ENCODE measurements around the gene LRRC49.

DNA sequence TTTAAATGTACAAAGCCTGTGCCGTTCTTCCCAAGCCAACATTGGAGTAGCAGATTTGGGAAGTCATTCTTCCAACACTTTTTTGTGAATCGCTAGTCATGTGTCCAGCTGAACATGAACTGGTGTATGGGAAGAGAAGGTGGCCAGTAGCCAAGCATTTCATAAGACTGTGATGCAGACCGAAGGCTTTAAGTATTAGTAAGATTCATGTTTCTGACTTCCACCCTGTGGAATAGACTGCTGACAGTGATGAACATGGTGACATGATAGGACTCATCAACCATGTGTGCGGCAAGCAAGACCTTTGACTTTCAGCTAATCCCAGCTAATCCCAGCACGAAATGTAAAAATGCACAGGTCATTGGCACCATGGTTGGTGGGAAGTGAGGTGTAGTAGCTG lies 174.4 kb downstream of the LRRC49 start:
- TF ChIP-seq, protein P1, sequence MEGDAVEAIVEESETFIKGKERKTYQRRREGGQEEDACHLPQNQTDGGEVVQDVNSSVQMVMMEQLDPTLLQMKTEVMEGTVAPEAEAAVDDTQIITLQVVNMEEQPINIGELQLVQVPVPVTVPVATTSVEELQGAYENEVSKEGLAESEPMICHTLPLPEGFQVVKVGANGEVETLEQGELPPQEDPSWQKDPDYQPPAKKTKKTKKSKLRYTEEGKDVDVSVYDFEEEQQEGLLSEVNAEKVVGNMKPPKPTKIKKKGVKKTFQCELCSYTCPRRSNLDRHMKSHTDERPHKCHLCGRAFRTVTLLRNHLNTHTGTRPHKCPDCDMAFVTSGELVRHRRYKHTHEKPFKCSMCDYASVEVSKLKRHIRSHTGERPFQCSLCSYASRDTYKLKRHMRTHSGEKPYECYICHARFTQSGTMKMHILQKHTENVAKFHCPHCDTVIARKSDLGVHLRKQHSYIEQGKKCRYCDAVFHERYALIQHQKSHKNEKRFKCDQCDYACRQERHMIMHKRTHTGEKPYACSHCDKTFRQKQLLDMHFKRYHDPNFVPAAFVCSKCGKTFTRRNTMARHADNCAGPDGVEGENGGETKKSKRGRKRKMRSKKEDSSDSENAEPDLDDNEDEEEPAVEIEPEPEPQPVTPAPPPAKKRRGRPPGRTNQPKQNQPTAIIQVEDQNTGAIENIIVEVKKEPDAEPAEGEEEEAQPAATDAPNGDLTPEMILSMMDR (IDR thresholded peaks at IDR 0.05): no peak
- no peak for TF ChIP-seq POLR2A (IDR thresholded peaks at IDR 0.05)
